Large intestine (tissue), 3 donors: ENCODE results near the gene ARMC9. TPM values are rescaled to one million over a fixed set of nuclear protein-coding genes. Genes with fewer than 3 reads are reported as not detected.

ENCODE experiments used
- DNase-seq, 2 donors: peaks; one replicate each; pipeline versions ENCODE4 v3.0.0 to v3.0.0-alpha.2; 2013
- H3K27ac ChIP-seq: one replicate; pipeline ENCODE4 v1.5.1; 2013; ENCODE audit warnings: low read length
- H3K27me3 ChIP-seq: 2 replicates; pipeline ENCODE4 v1.6.1; 2013; ENCODE audit warnings: low read length; ENCODE audit not compliant: control insufficient read depth, insufficient read depth
- H3K36me3 ChIP-seq: 2 replicates; pipeline ENCODE4 v1.6.1; 2013; ENCODE audit warnings: low read length; ENCODE audit not compliant: control insufficient read depth, insufficient read depth
- H3K4me1 ChIP-seq: one replicate; pipeline ENCODE4 v1.6.1; 2013; ENCODE audit warnings: low read length; ENCODE audit not compliant: control insufficient read depth, insufficient read depth
- H3K4me3 ChIP-seq: one replicate; pipeline ENCODE4 v1.5.1; 2013; ENCODE audit warnings: low read length
- H3K9me3 ChIP-seq: one replicate; pipeline ENCODE4 v1.6.1; 2013; ENCODE audit warnings: mild to moderate bottlenecking, low read depth, low read length, moderate library complexity; ENCODE audit not compliant: control insufficient read depth
- WGBS: methylation state at CpG from one replicate; pipeline ENCODE4 v1.1.5; 2013; ENCODE audit warnings: low lambda C conversion rate; ENCODE audit not compliant: insufficient coverage; 5-methylcytosine and 5-hydroxymethylcytosine counted together
- polyA plus RNA-seq: library from polyadenylated mRNA; unstranded; fragments of 120-200 nt; gene quantifications from one replicate; pipeline ENCODE4 v1.2.1, GENCODE V29; 2013

ARMC9 gene
- polyA plus RNA-seq, 1 donor = 14.4 TPM

DNA sequence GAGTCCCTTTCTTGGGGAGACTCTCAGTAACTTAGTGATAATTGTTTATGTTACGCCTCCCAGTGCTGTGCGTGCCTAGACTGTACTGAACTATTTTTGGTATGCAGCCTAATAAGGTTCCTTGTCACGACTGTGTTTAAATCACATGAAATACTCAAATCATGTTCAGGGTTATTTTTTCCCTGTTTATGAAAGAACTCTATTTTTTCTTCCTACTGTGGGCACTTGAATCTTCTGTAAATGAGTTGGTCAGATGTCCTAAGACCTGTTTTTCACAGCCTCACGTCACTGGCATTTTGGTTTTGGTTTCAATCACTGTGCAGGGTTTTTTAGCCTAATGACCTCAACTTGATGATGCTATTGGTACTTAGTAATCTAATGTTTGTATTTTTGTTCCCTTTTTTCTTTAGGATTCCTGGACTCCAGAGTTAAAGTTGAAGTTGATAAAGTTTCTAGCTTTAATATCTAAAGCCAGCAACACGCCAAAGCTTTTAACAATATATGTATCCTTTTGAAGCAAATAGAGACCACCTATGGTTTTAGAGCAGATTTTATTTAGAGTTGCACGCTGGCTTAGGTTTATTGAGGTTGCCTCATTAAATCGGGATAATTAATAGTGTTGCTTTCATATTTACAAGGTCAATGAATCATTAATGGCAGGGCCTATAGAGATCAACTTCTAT, 24.0 kb downstream of the ARMC9 start:
- whole genome bisulfite sequencing = 80% methylated on average over 1 of the region's 7 CpGs
- peak overlapping the region; percentile 70 for H3K27ac ChIP-seq

DNA sequence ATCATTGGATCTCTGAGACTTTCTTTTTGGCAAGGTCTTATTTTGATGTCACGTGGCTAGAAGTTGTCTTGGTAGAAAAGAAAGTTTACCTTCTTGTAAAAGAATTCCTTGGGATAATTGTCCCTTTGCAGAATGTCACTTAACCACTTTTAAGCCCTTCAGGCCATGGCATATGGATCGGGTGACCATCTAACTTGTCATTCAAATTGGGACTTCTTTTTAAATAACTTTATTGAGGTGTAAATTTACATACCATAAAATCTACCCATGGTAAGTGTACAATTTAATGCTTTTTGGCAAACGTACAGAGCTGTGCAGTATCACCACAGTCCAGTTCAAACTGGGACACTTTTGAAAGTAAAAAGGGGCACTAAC, 24.6 kb downstream of the ARMC9 start:
- Histone ChIP-seq H3K4me3 (no peak overlapping the region), H3K4me1 (peaks cover 5% of the 10 kb centered on the region), H3K27ac (peak overlapping the region; percentile 70), H3K36me3 (peaks cover 14% of the 10 kb centered on the region), H3K27me3 (no peaks in the 10 kb centered on the region), H3K9me3 (no peaks in the 10 kb centered on the region)
- DNase-seq = no peak
- no CpG with 5 or more reads among the region's 3 CpGs for WGBS

More for the DNA sequence above, 24.0 kb downstream of the ARMC9 start:
- no peak overlapping the region for H3K4me3 ChIP-seq
- no peaks in the 10 kb centered on the region for H3K9me3 ChIP-seq
- DNase-seq = peak in 1 of 2 donors; percentile 52
- H3K27me3 ChIP-seq = no peaks in the 10 kb centered on the region
- H3K4me1 ChIP-seq = peaks cover under 1% of the 10 kb centered on the region
- peaks cover 16% of the 10 kb centered on the region for H3K36me3 ChIP-seq

DNA sequence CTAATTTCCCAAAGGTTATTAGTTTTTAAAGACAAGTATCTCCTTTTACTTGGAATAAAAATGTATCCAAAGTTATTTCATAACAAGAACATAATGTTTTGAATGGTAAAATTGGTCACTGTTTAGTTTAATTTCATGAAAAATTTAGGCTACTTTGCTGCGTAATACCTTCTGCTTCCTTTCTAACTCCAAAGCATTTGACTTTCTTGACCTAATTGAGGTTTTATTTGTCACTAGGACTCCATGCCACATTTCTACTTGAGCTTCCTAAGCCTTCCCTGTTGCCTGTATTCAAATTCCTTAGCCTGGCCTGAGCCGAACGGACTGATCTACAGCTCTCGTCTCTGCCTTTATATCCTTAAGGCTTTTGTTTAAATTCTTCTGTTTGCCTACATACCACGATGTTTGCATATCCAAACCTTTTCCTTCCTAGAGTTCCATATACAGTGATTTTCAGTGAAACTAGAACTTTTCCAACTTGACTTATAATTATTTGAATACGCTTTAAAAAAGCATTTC, 25.1 kb downstream of the ARMC9 start:
- no peaks in the 10 kb centered on the region for H3K27me3 ChIP-seq
- peaks cover 11% of the 10 kb centered on the region for H3K4me1 ChIP-seq
- peaks cover 12% of the 10 kb centered on the region for H3K36me3 ChIP-seq
- WGBS = 83% methylated on average over 3 of the region's 6 CpGs
- DNase-seq = no peak
- H3K9me3 ChIP-seq = no peaks in the 10 kb centered on the region
- no peak overlapping the region for H3K4me3 ChIP-seq
- H3K27ac ChIP-seq = peak overlapping the region; percentile 70

DNA sequence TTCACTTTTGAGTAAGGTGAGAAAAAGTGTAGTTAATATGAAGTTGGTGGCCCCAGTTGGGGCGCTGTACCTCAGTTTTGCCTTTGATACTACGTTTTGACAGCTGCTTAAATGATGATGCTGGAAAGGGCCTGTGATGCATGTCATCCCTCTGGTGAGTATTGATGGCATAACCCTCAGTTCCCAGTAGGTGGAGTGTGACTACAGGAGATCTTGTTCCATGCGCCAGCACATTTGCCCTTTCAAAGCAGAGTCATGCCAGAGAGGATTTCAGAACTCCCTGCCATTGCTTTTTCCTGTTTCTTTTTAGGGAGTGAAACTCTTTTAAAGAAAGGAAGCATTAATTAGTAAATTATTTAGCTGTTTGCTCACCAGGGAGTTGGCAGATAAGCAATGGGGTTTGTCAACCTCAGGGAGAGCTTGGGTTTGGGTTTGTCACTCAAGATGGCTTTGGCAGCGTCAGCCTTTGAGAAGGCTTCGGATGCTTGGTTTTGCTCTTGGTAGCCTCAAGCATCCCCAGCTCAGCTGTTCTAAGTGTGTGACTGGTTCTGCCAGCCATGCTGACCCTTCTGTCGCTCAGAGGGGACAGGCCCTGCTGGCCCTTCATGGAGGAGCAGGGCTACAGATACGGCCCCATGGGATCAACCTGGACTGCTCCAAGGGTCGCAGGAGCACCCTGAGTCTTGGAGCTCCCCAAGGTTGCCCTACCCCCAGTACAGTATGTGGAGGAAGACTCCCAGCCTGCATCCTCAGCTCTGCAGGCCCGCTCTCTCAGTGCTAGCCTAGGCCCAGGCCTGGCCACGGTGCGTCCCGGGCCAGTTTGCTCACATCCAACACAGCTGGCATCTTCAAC, 29.1 kb downstream of the ARMC9 start:
- peak; percentile 70 to 75 for DNase-seq
- Histone ChIP-seq H3K4me3 (no peak overlapping the region), H3K9me3 (no peaks in the 10 kb centered on the region), H3K4me1 (peaks cover 14% of the 10 kb centered on the region), H3K36me3 (peaks cover 6% of the 10 kb centered on the region), H3K27me3 (no peaks in the 10 kb centered on the region), H3K27ac (peak overlapping the region; percentile 9)
- no CpG with 5 or more reads among the region's 12 CpGs for WGBS

DNA sequence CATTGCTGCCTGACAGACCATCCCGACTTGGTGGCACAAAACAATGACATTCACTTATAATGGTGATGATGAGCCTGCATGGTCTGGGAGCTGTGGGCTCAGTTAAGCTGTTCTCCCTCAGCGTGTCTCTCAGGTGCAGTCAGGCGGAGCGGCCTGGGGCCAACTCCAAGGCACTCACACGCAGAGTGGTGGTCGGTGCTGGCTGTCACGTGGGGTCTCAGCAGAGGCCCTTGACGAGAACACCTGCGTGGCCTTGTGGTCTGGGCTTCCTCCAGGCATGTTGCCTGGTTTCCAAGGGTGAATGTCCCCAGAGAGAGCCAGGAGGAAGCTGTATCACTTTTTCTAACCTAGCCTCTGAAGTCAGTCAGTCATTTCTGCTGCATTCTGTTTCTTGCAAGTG, 29.8 kb downstream of the ARMC9 start:
- Histone ChIP-seq H3K4me3 (no peak overlapping the region), H3K9me3 (no peaks in the 10 kb centered on the region), H3K4me1 (peaks cover 14% of the 10 kb centered on the region), H3K27me3 (no peaks in the 10 kb centered on the region), H3K36me3 (peaks cover 4% of the 10 kb centered on the region), H3K27ac (peak overlapping the region; percentile 9)
- WGBS = no CpG with 5 or more reads among the region's 9 CpGs
- peak in 1 of 2 donors; percentile 35 for DNase-seq

DNA sequence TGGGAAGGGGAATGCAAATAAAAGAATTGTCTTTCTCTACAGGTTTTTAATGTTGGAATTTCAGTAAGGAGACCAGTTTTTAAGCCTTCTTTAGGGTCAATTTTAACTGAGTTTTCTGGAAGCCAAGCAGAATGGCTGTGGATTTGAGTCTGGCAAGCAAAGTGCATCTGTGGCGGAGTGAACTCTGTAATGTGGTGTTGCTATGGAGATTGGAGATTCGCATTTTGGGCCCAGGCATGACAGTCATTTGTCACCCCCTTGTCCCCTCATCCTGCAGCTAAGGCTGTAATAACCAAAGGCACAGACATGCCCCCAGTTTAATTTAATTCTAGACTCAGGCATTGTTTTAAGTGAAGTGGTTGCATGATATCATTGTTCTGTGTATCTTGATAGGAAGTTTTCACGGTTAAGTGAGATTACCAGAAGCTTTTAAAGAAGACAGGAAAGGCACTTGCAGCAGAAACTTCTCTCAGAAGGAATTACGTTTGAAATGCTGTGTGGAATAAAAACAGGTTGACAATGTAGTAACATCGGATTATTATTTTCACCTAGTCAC, 30.6 kb downstream of the ARMC9 start:
- Histone ChIP-seq H3K4me3 (no peak overlapping the region), H3K36me3 (peaks cover 4% of the 10 kb centered on the region), H3K9me3 (no peaks in the 10 kb centered on the region), H3K4me1 (peaks cover 14% of the 10 kb centered on the region), H3K27ac (no peak overlapping the region), H3K27me3 (no peaks in the 10 kb centered on the region)
- 81% methylated on average over 2 of the region's 5 CpGs for WGBS
- peak in 1 of 2 donors; percentile 54 for DNase-seq

DNA sequence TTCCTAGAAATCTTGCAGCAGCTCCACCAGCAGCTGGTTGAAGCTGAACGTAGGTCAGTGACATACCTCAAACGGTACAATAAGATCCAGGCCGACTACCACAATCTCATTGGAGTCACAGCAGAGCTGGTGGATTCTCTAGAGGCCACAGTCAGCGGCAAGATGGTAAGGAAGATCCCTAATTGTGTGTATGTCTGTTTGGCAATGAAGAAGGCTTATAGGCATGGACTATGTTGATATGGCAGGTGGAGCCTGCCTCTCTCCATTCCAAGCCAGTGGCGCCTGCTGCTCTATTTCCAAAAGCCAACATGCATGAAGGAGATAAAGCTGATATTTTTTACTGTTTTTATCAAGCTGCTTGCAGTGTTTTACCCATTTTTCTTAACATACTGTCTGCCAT, 36.8 kb downstream of the ARMC9 start:
- Histone ChIP-seq H3K4me3 (no peak overlapping the region), H3K27ac (no peak overlapping the region), H3K36me3 (peaks cover 17% of the 10 kb centered on the region), H3K4me1 (no peaks in the 10 kb centered on the region), H3K9me3 (no peaks in the 10 kb centered on the region), H3K27me3 (no peaks in the 10 kb centered on the region)
- no peak for DNase-seq
- WGBS = 100% methylated on average over 1 of the region's 5 CpGs

DNA sequence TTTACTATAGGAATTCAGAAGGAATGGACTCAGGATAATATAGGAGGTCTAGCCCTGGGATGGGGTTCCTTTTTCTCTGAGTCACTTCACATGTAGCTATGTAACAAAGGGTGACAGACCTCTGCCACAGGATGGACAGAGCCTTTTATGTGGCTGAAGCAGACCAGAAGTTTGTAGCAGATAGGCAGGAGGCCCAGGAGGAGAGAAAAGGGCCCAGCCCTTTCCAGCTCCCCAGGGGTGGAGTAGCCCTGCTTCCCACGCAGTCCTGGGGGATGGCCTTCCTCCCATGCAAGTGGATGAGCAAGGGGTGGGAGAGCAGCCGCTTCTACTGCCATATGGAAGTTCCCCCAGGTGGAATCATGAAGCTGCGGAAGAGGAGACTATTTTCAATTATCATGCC, 40.3 kb downstream of the ARMC9 start:
- Histone ChIP-seq H3K27me3 (no peaks in the 10 kb centered on the region), H3K4me1 (no peaks in the 10 kb centered on the region), H3K36me3 (peaks cover 21% of the 10 kb centered on the region), H3K27ac (no peak overlapping the region), H3K4me3 (no peak overlapping the region), H3K9me3 (no peaks in the 10 kb centered on the region)
- no CpG with 5 or more reads among the region's 3 CpGs for WGBS
- no peak for DNase-seq

DNA sequence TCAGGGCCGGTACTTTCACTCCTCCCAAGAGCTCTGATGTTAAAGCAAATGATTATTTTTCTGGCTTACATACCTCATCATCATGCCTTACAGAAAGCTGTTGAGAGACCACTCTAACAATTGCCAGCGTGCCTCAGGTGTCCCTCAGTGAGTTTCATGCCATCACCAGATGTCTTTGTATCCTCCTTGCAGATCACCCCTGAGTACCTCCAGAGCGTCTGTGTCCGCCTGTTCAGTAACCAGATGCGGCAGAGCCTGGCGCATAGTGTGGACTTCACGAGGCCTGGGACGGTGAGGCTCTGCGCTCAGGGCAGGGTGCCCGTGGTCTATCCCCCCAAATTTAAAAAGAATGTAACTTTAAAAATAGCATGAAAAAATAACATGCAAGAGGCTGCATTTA, 41.3 kb downstream of the ARMC9 start:
- Histone ChIP-seq H3K9me3 (no peaks in the 10 kb centered on the region), H3K27me3 (no peaks in the 10 kb centered on the region), H3K4me3 (no peak overlapping the region), H3K27ac (no peak overlapping the region), H3K4me1 (no peaks in the 10 kb centered on the region), H3K36me3 (peaks cover 21% of the 10 kb centered on the region)
- no peak for DNase-seq
- WGBS = 100% methylated on average over 2 of the region's 10 CpGs

DNA sequence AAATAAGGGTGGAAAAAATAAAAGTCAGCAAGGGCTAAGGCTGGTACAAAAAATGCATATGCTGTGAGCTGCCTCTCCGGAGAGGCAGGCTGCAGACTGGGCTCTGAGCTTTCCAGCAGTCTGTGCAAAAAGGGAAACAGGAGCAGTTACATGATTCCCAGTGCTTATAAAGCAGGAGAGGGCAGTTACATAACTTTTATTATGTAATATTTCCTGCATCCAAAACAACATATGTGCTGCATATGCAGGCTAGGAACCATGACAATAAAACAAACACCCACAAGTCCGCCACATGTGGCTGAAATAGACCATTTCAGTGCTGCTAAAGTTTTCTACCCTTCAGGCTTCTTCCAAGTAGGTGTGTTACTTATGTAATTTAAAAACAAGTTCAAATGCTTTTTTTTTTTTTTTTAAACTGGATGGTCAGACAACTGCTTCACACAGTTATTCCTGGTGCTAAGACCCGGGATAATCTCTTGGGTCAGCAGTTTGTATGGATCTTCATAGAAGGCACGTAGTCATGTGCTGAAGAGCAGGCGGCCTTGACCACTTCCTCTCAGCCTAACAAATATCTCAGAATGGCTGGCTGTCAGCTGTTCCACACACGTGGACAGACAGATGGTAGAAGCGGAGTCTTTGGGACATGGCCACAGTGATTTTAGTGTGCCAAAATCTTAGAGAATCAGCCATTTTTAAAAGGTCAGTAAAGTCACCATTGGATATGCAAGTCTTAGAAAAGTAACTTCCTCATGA, 43.5 kb downstream of the ARMC9 start:
- Histone ChIP-seq H3K27ac (no peak overlapping the region), H3K4me3 (no peak overlapping the region), H3K4me1 (no peaks in the 10 kb centered on the region), H3K36me3 (peaks cover 17% of the 10 kb centered on the region), H3K9me3 (no peaks in the 10 kb centered on the region), H3K27me3 (no peaks in the 10 kb centered on the region)
- 67% methylated on average over 2 of the region's 7 CpGs for WGBS
- peak in 1 of 2 donors; percentile 24 for DNase-seq
